Osteocyte (in vitro differentiated cells): ENCODE data around the gene GRM4. TPM values are rescaled to one million over a fixed set of nuclear protein-coding genes. Genes with fewer than 3 reads are reported as not detected.

Source experiments
- DNase-seq: peaks from one replicate; pipeline ENCODE4 v3.0.0; 2021; ENCODE audit warnings: mixed read lengths; ENCODE audit not compliant: unreplicated experiment; ENCODE audit errors: extremely low spot score
- H3K27ac Mint-ChIP-seq: one replicate; pipeline ENCODE4 v1.8.0; 2021; ENCODE audit warnings: mild to moderate bottlenecking, mixed read lengths; ENCODE audit not compliant: unreplicated experiment
- H3K27me3 Mint-ChIP-seq: one replicate; pipeline ENCODE4 v1.8.0; 2021; ENCODE audit warnings: mixed read lengths; ENCODE audit not compliant: unreplicated experiment
- H3K36me3 Mint-ChIP-seq: one replicate; pipeline ENCODE4 v1.8.0; 2021; ENCODE audit warnings: mixed read lengths; ENCODE audit not compliant: unreplicated experiment
- H3K4me1 Mint-ChIP-seq: one replicate; pipeline ENCODE4 v1.8.0; 2021; ENCODE audit warnings: mixed read lengths; ENCODE audit not compliant: unreplicated experiment
- H3K4me3 Mint-ChIP-seq: one replicate; pipeline ENCODE4 v1.8.0; 2021; ENCODE audit warnings: mild to moderate bottlenecking, moderate library complexity, mixed read lengths; ENCODE audit not compliant: unreplicated experiment
- H3K9me3 Mint-ChIP-seq: one replicate; pipeline ENCODE4 v1.8.0; 2021; ENCODE audit warnings: mixed read lengths; ENCODE audit not compliant: unreplicated experiment
- CTCF ChIP-seq: fragments of 200-600 bp; sonication (generic); IDR thresholded peaks from 2 replicates; pipeline ENCODE4 v1.5.0; 2021; ENCODE audit warnings: antibody characterized with exemption, mild to moderate bottlenecking, moderate library complexity
- total RNA-seq: library from RNA; stranded (reverse); gene quantifications from 2 replicates; pipeline ENCODE4 v1.2.1, GENCODE V29; 2021

The GRM4 gene
- total RNA-seq, 1 donor from 2014 or later = 0.40 TPM

GRCh38 chr6:34131326-34132290 is 14.3 kb downstream of the GRM4 start:
- Mint-ChIP-seq H3K4me1 (no peaks in the 10 kb centered on the region), H3K9me3 (no peaks in the 10 kb centered on the region), H3K27ac (no peak overlapping the region), H3K27me3 (peaks cover 26% of the 10 kb centered on the region), H3K4me3 (no peak overlapping the region), H3K36me3 (no peaks in the 10 kb centered on the region)
- no peak for DNase-seq
- TF ChIP-seq CTCF = no peak

GRCh38 chr6:34130862-34131261 is 15.0 kb downstream of the GRM4 start:
- Mint-ChIP-seq H3K4me3 (no peak overlapping the region), H3K27ac (no peak overlapping the region), H3K27me3 (peaks cover 26% of the 10 kb centered on the region), H3K9me3 (no peaks in the 10 kb centered on the region), H3K36me3 (no peaks in the 10 kb centered on the region), H3K4me1 (no peaks in the 10 kb centered on the region)
- DNase-seq = no peak
- TF ChIP-seq CTCF = no peak

- Mint-ChIP-seq H3K4me3 (no peak overlapping the region), H3K36me3 (no peaks in the 10 kb centered on the region), H3K27ac (no peak overlapping the region), H3K27me3 (peaks cover 16% of the 10 kb centered on the region), H3K4me1 (no peaks in the 10 kb centered on the region), H3K9me3 (no peaks in the 10 kb centered on the region)
- no peak for TF ChIP-seq CTCF
- no peak for DNase-seq
Observed at GRCh38 chr6:34129753-34130152, 16.1 kb downstream of the GRM4 start.

GRCh38 chr6:34128045-34128444 is 17.8 kb downstream of the GRM4 start:
- no peak overlapping the region for H3K4me3 Mint-ChIP-seq

More at GRCh38 chr6:34128045-34128444, 17.8 kb downstream of the GRM4 start:
- no peaks in the 10 kb centered on the region for H3K36me3 Mint-ChIP-seq
- H3K9me3 Mint-ChIP-seq = no peaks in the 10 kb centered on the region
- H3K27ac Mint-ChIP-seq = no peak overlapping the region
- H3K27me3 Mint-ChIP-seq = peaks cover 19% of the 10 kb centered on the region
- no peaks in the 10 kb centered on the region for H3K4me1 Mint-ChIP-seq
- no peak for DNase-seq
- TF ChIP-seq CTCF = no peak
